ENCODE measurements around the gene FBXW8.

DNA sequence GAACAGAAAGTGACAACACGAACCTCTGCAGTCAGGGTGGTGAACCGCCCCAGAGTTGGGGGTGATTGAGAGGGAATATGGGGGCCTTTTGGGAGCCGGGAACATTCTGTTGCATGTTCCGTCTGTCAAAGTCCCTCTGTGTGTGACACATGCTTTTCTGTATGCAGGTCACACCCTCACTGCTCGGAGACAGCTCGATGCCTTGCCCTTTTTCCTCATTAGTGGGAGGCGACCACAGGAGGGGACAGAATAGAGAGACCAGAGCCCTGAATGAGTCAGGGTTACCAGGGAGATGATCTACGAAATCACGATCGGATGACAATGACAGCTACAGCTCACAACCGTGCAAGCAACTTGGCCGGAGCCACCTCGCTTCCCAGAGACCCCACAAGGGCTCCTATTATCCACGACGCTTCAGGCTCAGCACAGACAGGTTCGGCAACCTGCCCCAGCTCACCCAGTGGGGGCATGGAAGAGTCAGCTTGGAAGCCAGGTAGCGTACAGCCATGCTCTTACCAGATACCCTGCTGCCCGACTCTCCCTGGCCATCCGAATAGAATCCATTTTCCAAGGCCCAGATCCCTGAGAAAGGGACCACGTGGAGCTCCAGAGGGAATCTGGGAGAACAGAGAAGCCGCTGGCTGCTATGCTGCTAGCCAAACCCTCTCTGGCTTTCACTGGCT lies 149.6 kb downstream of the FBXW8 start:
- TF ChIP-seq POLR2AphosphoS5 (IDR thresholded peaks at IDR 0.05; ENCODE audit: low read depth) (no peak), GABPA (IDR thresholded peaks at IDR 0.05; ENCODE audit: low read depth) (no peak)
- TF ChIP-seq, protein P1, sequence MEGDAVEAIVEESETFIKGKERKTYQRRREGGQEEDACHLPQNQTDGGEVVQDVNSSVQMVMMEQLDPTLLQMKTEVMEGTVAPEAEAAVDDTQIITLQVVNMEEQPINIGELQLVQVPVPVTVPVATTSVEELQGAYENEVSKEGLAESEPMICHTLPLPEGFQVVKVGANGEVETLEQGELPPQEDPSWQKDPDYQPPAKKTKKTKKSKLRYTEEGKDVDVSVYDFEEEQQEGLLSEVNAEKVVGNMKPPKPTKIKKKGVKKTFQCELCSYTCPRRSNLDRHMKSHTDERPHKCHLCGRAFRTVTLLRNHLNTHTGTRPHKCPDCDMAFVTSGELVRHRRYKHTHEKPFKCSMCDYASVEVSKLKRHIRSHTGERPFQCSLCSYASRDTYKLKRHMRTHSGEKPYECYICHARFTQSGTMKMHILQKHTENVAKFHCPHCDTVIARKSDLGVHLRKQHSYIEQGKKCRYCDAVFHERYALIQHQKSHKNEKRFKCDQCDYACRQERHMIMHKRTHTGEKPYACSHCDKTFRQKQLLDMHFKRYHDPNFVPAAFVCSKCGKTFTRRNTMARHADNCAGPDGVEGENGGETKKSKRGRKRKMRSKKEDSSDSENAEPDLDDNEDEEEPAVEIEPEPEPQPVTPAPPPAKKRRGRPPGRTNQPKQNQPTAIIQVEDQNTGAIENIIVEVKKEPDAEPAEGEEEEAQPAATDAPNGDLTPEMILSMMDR (IDR thresholded peaks at IDR 0.05; ENCODE audit: insufficient read depth, low read length) = no peak

Data from HL-60 (cell line).